ENCODE measurements around the gene ZFP64.

ZFP64 gene

GRCh38 chr20:52118696-52119095 lies 72.9 kb downstream of the ZFP64 start:
- Histone ChIP-seq H3K4me1 (ENCODE audit: control insufficient read depth, insufficient read depth, low read length, poor library complexity, severe bottlenecking) (no peaks in the 10 kb centered on the region), H3K4me3 (ENCODE audit: insufficient read depth, low read depth, low read length, poor library complexity, severe bottlenecking) (no peak overlapping the region), H3K27ac (ENCODE audit: insufficient read depth, low read length, poor library complexity, severe bottlenecking) (no peak overlapping the region), H3K36me3 (ENCODE audit: control insufficient read depth, insufficient read depth, low read length) (no peaks in the 10 kb centered on the region), H3K27me3 (replicated peaks; ENCODE audit: control insufficient read depth, insufficient read depth, low read length, poor library complexity, severe bottlenecking) (no peaks in the 10 kb centered on the region), H3K9me3 (ENCODE audit: control insufficient read depth, low read length) (no peaks in the 10 kb centered on the region)
- no peak for DNase-seq

- Histone ChIP-seq H3K27me3 (replicated peaks; ENCODE audit: control insufficient read depth, insufficient read depth, low read length, poor library complexity, severe bottlenecking) (no peaks in the 10 kb centered on the region), H3K36me3 (ENCODE audit: control insufficient read depth, insufficient read depth, low read length) (no peaks in the 10 kb centered on the region), H3K27ac (ENCODE audit: insufficient read depth, low read length, poor library complexity, severe bottlenecking) (no peak overlapping the region), H3K9me3 (ENCODE audit: control insufficient read depth, low read length) (no peaks in the 10 kb centered on the region), H3K4me3 (ENCODE audit: insufficient read depth, low read depth, low read length, poor library complexity, severe bottlenecking) (no peak overlapping the region), H3K4me1 (ENCODE audit: control insufficient read depth, insufficient read depth, low read length, poor library complexity, severe bottlenecking) (no peaks in the 10 kb centered on the region)
- DNase-seq: no peak
These were observed 73.5 kb downstream of the ZFP64 start for GRCh38 chr20:52118016-52118623.

GRCh38 chr20:52110456-52110855 lies 81.1 kb downstream of the ZFP64 start:
- H3K36me3 ChIP-seq (ENCODE audit: control insufficient read depth, insufficient read depth, low read length): no peaks in the 10 kb centered on the region
- no peak for DNase-seq
- peaks cover 3% of the 10 kb centered on the region for H3K4me1 ChIP-seq (ENCODE audit: control insufficient read depth, insufficient read depth, low read length, poor library complexity, severe bottlenecking)
- no peak overlapping the region for H3K27ac ChIP-seq (ENCODE audit: insufficient read depth, low read length, poor library complexity, severe bottlenecking)
- H3K9me3 ChIP-seq (ENCODE audit: control insufficient read depth, low read length): no peaks in the 10 kb centered on the region
- no peak overlapping the region for H3K4me3 ChIP-seq (ENCODE audit: insufficient read depth, low read depth, low read length, poor library complexity, severe bottlenecking)
- H3K27me3 ChIP-seq (replicated peaks; ENCODE audit: control insufficient read depth, insufficient read depth, low read length, poor library complexity, severe bottlenecking): peaks cover 9% of the 10 kb centered on the region

- H3K4me3 ChIP-seq (ENCODE audit: insufficient read depth, low read depth, low read length, poor library complexity, severe bottlenecking): peak overlapping the region; percentile 38
- H3K27ac ChIP-seq (ENCODE audit: insufficient read depth, low read length, poor library complexity, severe bottlenecking): no peak overlapping the region
- no peaks in the 10 kb centered on the region for H3K9me3 ChIP-seq (ENCODE audit: control insufficient read depth, low read length)
- peaks cover 22% of the 10 kb centered on the region for H3K4me1 ChIP-seq (ENCODE audit: control insufficient read depth, insufficient read depth, low read length, poor library complexity, severe bottlenecking)
- DNase-seq: no peak
- peaks cover 26% of the 10 kb centered on the region for H3K27me3 ChIP-seq (replicated peaks; ENCODE audit: control insufficient read depth, insufficient read depth, low read length, poor library complexity, severe bottlenecking)
- no peaks in the 10 kb centered on the region for H3K36me3 ChIP-seq (ENCODE audit: control insufficient read depth, insufficient read depth, low read length)
These were observed 85.8 kb downstream of the ZFP64 start for GRCh38 chr20:52105442-52106422.

- Histone ChIP-seq H3K36me3 (ENCODE audit: control insufficient read depth, insufficient read depth, low read length) (no peaks in the 10 kb centered on the region), H3K4me3 (ENCODE audit: insufficient read depth, low read depth, low read length, poor library complexity, severe bottlenecking) (peak overlapping the region; percentile 38), H3K9me3 (ENCODE audit: control insufficient read depth, low read length) (no peaks in the 10 kb centered on the region), H3K27me3 (replicated peaks; ENCODE audit: control insufficient read depth, insufficient read depth, low read length, poor library complexity, severe bottlenecking) (peaks cover 26% of the 10 kb centered on the region), H3K4me1 (ENCODE audit: control insufficient read depth, insufficient read depth, low read length, poor library complexity, severe bottlenecking) (peaks cover 22% of the 10 kb centered on the region), H3K27ac (ENCODE audit: insufficient read depth, low read length, poor library complexity, severe bottlenecking) (no peak overlapping the region)
- DNase-seq: no peak
These were observed 86.8 kb downstream of the ZFP64 start for GRCh38 chr20:52104546-52105441.

GRCh38 chr20:52103913-52104545 lies 87.5 kb downstream of the ZFP64 start:
- DNase-seq: no peak
- peak overlapping the region; percentile 38 for H3K4me3 ChIP-seq (ENCODE audit: insufficient read depth, low read depth, low read length, poor library complexity, severe bottlenecking)
- H3K9me3 ChIP-seq (ENCODE audit: control insufficient read depth, low read length): no peaks in the 10 kb centered on the region
- no peak overlapping the region for H3K27ac ChIP-seq (ENCODE audit: insufficient read depth, low read length, poor library complexity, severe bottlenecking)
- peaks cover 22% of the 10 kb centered on the region for H3K4me1 ChIP-seq (ENCODE audit: control insufficient read depth, insufficient read depth, low read length, poor library complexity, severe bottlenecking)
- H3K27me3 ChIP-seq (replicated peaks; ENCODE audit: control insufficient read depth, insufficient read depth, low read length, poor library complexity, severe bottlenecking): peaks cover 26% of the 10 kb centered on the region
- no peaks in the 10 kb centered on the region for H3K36me3 ChIP-seq (ENCODE audit: control insufficient read depth, insufficient read depth, low read length)

GRCh38 chr20:52103335-52103912 lies 88.2 kb downstream of the ZFP64 start:
- H3K9me3 ChIP-seq (ENCODE audit: control insufficient read depth, low read length): no peaks in the 10 kb centered on the region
- H3K36me3 ChIP-seq (ENCODE audit: control insufficient read depth, insufficient read depth, low read length): no peaks in the 10 kb centered on the region
- DNase-seq: no peak
- H3K27ac ChIP-seq (ENCODE audit: insufficient read depth, low read length, poor library complexity, severe bottlenecking): no peak overlapping the region
- peaks cover 26% of the 10 kb centered on the region for H3K27me3 ChIP-seq (replicated peaks; ENCODE audit: control insufficient read depth, insufficient read depth, low read length, poor library complexity, severe bottlenecking)
- peaks cover 22% of the 10 kb centered on the region for H3K4me1 ChIP-seq (ENCODE audit: control insufficient read depth, insufficient read depth, low read length, poor library complexity, severe bottlenecking)
- H3K4me3 ChIP-seq (ENCODE audit: insufficient read depth, low read depth, low read length, poor library complexity, severe bottlenecking): peak overlapping the region; percentile 38

- H3K36me3 ChIP-seq (ENCODE audit: control insufficient read depth, insufficient read depth, low read length): no peaks in the 10 kb centered on the region
- H3K9me3 ChIP-seq (ENCODE audit: control insufficient read depth, low read length): no peaks in the 10 kb centered on the region
- peaks cover 22% of the 10 kb centered on the region for H3K4me1 ChIP-seq (ENCODE audit: control insufficient read depth, insufficient read depth, low read length, poor library complexity, severe bottlenecking)
- no peak overlapping the region for H3K27ac ChIP-seq (ENCODE audit: insufficient read depth, low read length, poor library complexity, severe bottlenecking)
- peaks cover 26% of the 10 kb centered on the region for H3K27me3 ChIP-seq (replicated peaks; ENCODE audit: control insufficient read depth, insufficient read depth, low read length, poor library complexity, severe bottlenecking)
- H3K4me3 ChIP-seq (ENCODE audit: insufficient read depth, low read depth, low read length, poor library complexity, severe bottlenecking): no peak overlapping the region
- DNase-seq: no peak
These were observed 89.0 kb downstream of the ZFP64 start for GRCh38 chr20:52102559-52102958.

- H3K27me3 ChIP-seq (replicated peaks; ENCODE audit: control insufficient read depth, insufficient read depth, low read length, poor library complexity, severe bottlenecking): peaks cover 26% of the 10 kb centered on the region
- no peaks in the 10 kb centered on the region for H3K36me3 ChIP-seq (ENCODE audit: control insufficient read depth, insufficient read depth, low read length)
- peaks cover 22% of the 10 kb centered on the region for H3K4me1 ChIP-seq (ENCODE audit: control insufficient read depth, insufficient read depth, low read length, poor library complexity, severe bottlenecking)
- H3K27ac ChIP-seq (ENCODE audit: insufficient read depth, low read length, poor library complexity, severe bottlenecking): no peak overlapping the region
- DNase-seq: no peak
- H3K4me3 ChIP-seq (ENCODE audit: insufficient read depth, low read depth, low read length, poor library complexity, severe bottlenecking): no peak overlapping the region
- no peaks in the 10 kb centered on the region for H3K9me3 ChIP-seq (ENCODE audit: control insufficient read depth, low read length)
These were observed 89.5 kb downstream of the ZFP64 start for GRCh38 chr20:52102126-52102525.

Data from effector memory CD4-positive, alpha-beta T cell (primary cell).